Activated T-cell treated with anti-CD3 and anti-CD28 coated beads, Interleukin-2, amount 50 U/mL, for 4 hours (primary cell): ENCODE data around the gene ZNF618. TPM values are rescaled to one million over a fixed set of nuclear protein-coding genes. Genes with fewer than 3 reads are reported as not detected.

Source experiments
- ATAC-seq, 2 donors: fragments of 200-7000 bp; cut with Tn5 transposase; one replicate each; pipeline ENCODE4 v1.10.0; 2021
- DNase-seq: peaks from one replicate; pipeline ENCODE4 v3.0.0-alpha.2; 2020
- H3K27me3 Mint-ChIP-seq: one replicate; pipeline ENCODE4 v1.8.0; 2021; ENCODE audit warnings: low read depth, mixed read lengths
- H3K36me3 Mint-ChIP-seq: one replicate; pipeline ENCODE4 v1.8.0; 2022; ENCODE audit warnings: mixed read lengths; ENCODE audit not compliant: insufficient read depth
- H3K4me1 Mint-ChIP-seq: one replicate; pipeline ENCODE4 v1.8.0; 2021; ENCODE audit warnings: low read depth, mixed read lengths
- H3K4me3 Mint-ChIP-seq: one replicate; pipeline ENCODE4 v1.8.0; 2021; ENCODE audit warnings: mild to moderate bottlenecking, moderate library complexity, mixed read lengths
- H3K9me3 Mint-ChIP-seq: one replicate; pipeline ENCODE4 v1.8.0; 2021; ENCODE audit warnings: mixed read lengths
- total RNA-seq, 3 donors: library from RNA; stranded (reverse); gene quantifications; one replicate each; pipeline ENCODE4 v1.2.1, GENCODE V29; 2021

ZNF618 gene
- total RNA-seq, 3 donors from 2014 or later, result 0.19 to 0.48 (median 0.21) TPM

- H3K27me3 Mint-ChIP-seq, result peaks cover 6% of the 10 kb centered on the region
- no peak for ATAC-seq
- no peaks in the 10 kb centered on the region for H3K36me3 Mint-ChIP-seq
- no peaks in the 10 kb centered on the region for H3K4me1 Mint-ChIP-seq
- no peak overlapping the region for H3K4me3 Mint-ChIP-seq
- no peaks in the 10 kb centered on the region for H3K9me3 Mint-ChIP-seq
- DNase-seq, result no peak
Measured at GRCh38 chr9:114046237-114046755, 170.2 kb downstream of the ZNF618 start.

- no peaks in the 10 kb centered on the region for H3K9me3 Mint-ChIP-seq
- DNase-seq, result no peak
- no peaks in the 10 kb centered on the region for H3K36me3 Mint-ChIP-seq
- H3K27me3 Mint-ChIP-seq, result peaks cover 6% of the 10 kb centered on the region
- no peak for ATAC-seq
- no peak overlapping the region for H3K4me3 Mint-ChIP-seq
- H3K4me1 Mint-ChIP-seq, result no peaks in the 10 kb centered on the region
Measured at GRCh38 chr9:114046875-114047274, 170.8 kb downstream of the ZNF618 start.

GRCh38 chr9:114047717-114048116, 171.6 kb downstream of the ZNF618 start:
- ATAC-seq, result no peak
- H3K4me3 Mint-ChIP-seq, result no peak overlapping the region
- no peaks in the 10 kb centered on the region for H3K36me3 Mint-ChIP-seq
- no peaks in the 10 kb centered on the region for H3K4me1 Mint-ChIP-seq
- no peak for DNase-seq
- no peaks in the 10 kb centered on the region for H3K9me3 Mint-ChIP-seq
- H3K27me3 Mint-ChIP-seq, result peaks cover 6% of the 10 kb centered on the region

- Mint-ChIP-seq H3K9me3 (no peaks in the 10 kb centered on the region), H3K27me3 (peaks cover 6% of the 10 kb centered on the region), H3K36me3 (no peaks in the 10 kb centered on the region), H3K4me1 (no peaks in the 10 kb centered on the region), H3K4me3 (no peak overlapping the region)
- ATAC-seq (no peak), DNase-seq (no peak)
Measured at GRCh38 chr9:114048533-114049415, 172.7 kb downstream of the ZNF618 start.

GRCh38 chr9:114049441-114050225, 173.5 kb downstream of the ZNF618 start:
- DNase-seq (no peak), ATAC-seq (no peak)
- Mint-ChIP-seq H3K4me1 (no peaks in the 10 kb centered on the region), H3K36me3 (no peaks in the 10 kb centered on the region), H3K27me3 (peaks cover 6% of the 10 kb centered on the region), H3K9me3 (no peaks in the 10 kb centered on the region), H3K4me3 (no peak overlapping the region)

GRCh38 chr9:114050226-114050568, 174.1 kb downstream of the ZNF618 start:
- H3K27me3 Mint-ChIP-seq, result peaks cover 6% of the 10 kb centered on the region
- DNase-seq, result no peak
- H3K4me3 Mint-ChIP-seq, result no peak overlapping the region
- H3K36me3 Mint-ChIP-seq, result no peaks in the 10 kb centered on the region
- ATAC-seq, result no peak
- no peaks in the 10 kb centered on the region for H3K9me3 Mint-ChIP-seq
- H3K4me1 Mint-ChIP-seq, result no peaks in the 10 kb centered on the region

GRCh38 chr9:114050646-114051045, 174.5 kb downstream of the ZNF618 start:
- no peak overlapping the region for H3K4me3 Mint-ChIP-seq
- peaks cover 6% of the 10 kb centered on the region for H3K27me3 Mint-ChIP-seq
- no peaks in the 10 kb centered on the region for H3K9me3 Mint-ChIP-seq
- H3K36me3 Mint-ChIP-seq, result no peaks in the 10 kb centered on the region
- no peak for DNase-seq
- no peaks in the 10 kb centered on the region for H3K4me1 Mint-ChIP-seq
- no peak for ATAC-seq

GRCh38 chr9:114051281-114051680, 175.2 kb downstream of the ZNF618 start:
- DNase-seq (no peak), ATAC-seq (no peak)
- no peaks in the 10 kb centered on the region for H3K4me1 Mint-ChIP-seq
- H3K4me3 Mint-ChIP-seq, result no peak overlapping the region
- H3K27me3 Mint-ChIP-seq, result peaks cover 6% of the 10 kb centered on the region
- H3K9me3 Mint-ChIP-seq, result no peaks in the 10 kb centered on the region
- H3K36me3 Mint-ChIP-seq, result no peaks in the 10 kb centered on the region

GRCh38 chr9:114051706-114052105, 175.6 kb downstream of the ZNF618 start:
- Mint-ChIP-seq H3K4me3 (no peak overlapping the region), H3K36me3 (no peaks in the 10 kb centered on the region), H3K27me3 (peaks cover 6% of the 10 kb centered on the region), H3K4me1 (no peaks in the 10 kb centered on the region), H3K9me3 (no peaks in the 10 kb centered on the region)
- DNase-seq, result no peak
- ATAC-seq, result no peak

GRCh38 chr9:114053246-114054005, 177.3 kb downstream of the ZNF618 start:
- H3K4me1 Mint-ChIP-seq, result no peaks in the 10 kb centered on the region
- no peaks in the 10 kb centered on the region for H3K36me3 Mint-ChIP-seq
- H3K27me3 Mint-ChIP-seq, result peaks cover 3% of the 10 kb centered on the region
- no peak for DNase-seq
- H3K9me3 Mint-ChIP-seq, result no peaks in the 10 kb centered on the region
- ATAC-seq, result no peak
- H3K4me3 Mint-ChIP-seq, result no peak overlapping the region

- no peak for DNase-seq
- H3K36me3 Mint-ChIP-seq, result no peaks in the 10 kb centered on the region
- H3K9me3 Mint-ChIP-seq, result no peaks in the 10 kb centered on the region
- ATAC-seq, result no peak
- H3K27me3 Mint-ChIP-seq, result peaks cover 3% of the 10 kb centered on the region
- no peaks in the 10 kb centered on the region for H3K4me1 Mint-ChIP-seq
- no peak overlapping the region for H3K4me3 Mint-ChIP-seq
Measured at GRCh38 chr9:114054191-114054690, 178.1 kb downstream of the ZNF618 start.

GRCh38 chr9:114055061-114055460, 179.0 kb downstream of the ZNF618 start:
- H3K36me3 Mint-ChIP-seq, result no peaks in the 10 kb centered on the region

GRCh38 chr9:114055894-114056293, 179.8 kb downstream of the ZNF618 start:
- no peaks in the 10 kb centered on the region for H3K9me3 Mint-ChIP-seq
- no peaks in the 10 kb centered on the region for H3K4me1 Mint-ChIP-seq
- H3K4me3 Mint-ChIP-seq, result no peak overlapping the region
- ATAC-seq (no peak), DNase-seq (no peak)
- no peaks in the 10 kb centered on the region for H3K36me3 Mint-ChIP-seq
- no peaks in the 10 kb centered on the region for H3K27me3 Mint-ChIP-seq

More at GRCh38 chr9:114055061-114055460, 179.0 kb downstream of the ZNF618 start:
- Mint-ChIP-seq H3K4me1 (no peaks in the 10 kb centered on the region), H3K9me3 (no peaks in the 10 kb centered on the region), H3K4me3 (no peak overlapping the region), H3K27me3 (peaks cover 3% of the 10 kb centered on the region)
- ATAC-seq (no peak), DNase-seq (no peak)

- H3K36me3 Mint-ChIP-seq, result no peaks in the 10 kb centered on the region
- H3K4me1 Mint-ChIP-seq, result no peaks in the 10 kb centered on the region
- H3K9me3 Mint-ChIP-seq, result no peaks in the 10 kb centered on the region
- H3K4me3 Mint-ChIP-seq, result no peak overlapping the region
- ATAC-seq (no peak), DNase-seq (no peak)
- no peaks in the 10 kb centered on the region for H3K27me3 Mint-ChIP-seq
Measured at GRCh38 chr9:114056527-114056926, 180.4 kb downstream of the ZNF618 start.
